Progenitor cell of endocrine pancreas (in vitro differentiated cells): Measurements from ENCODE around the gene CSMD2. TPM values are rescaled to one million over a fixed set of nuclear protein-coding genes. Genes with fewer than 3 reads are reported as not detected.

Experiments used
- DNase-seq: peaks from one replicate; pipeline ENCODE4 v3.0.0; 2021; ENCODE audit warnings: low spot score; ENCODE audit not compliant: unreplicated experiment
- H3K27ac Mint-ChIP-seq: 2 replicates; pipeline ENCODE4 v1.8.0; 2021; ENCODE audit warnings: mild to moderate bottlenecking, moderate library complexity, mixed read lengths
- H3K27me3 Mint-ChIP-seq: 2 replicates; pipeline ENCODE4 v1.8.0; 2021; ENCODE audit warnings: mixed read lengths
- H3K36me3 Mint-ChIP-seq: 2 replicates; pipeline ENCODE4 v1.8.0; 2022; ENCODE audit warnings: mixed read lengths; ENCODE audit not compliant: insufficient read depth
- H3K4me1 Mint-ChIP-seq: 2 replicates; pipeline ENCODE4 v1.8.0; 2021; ENCODE audit warnings: low read depth, mixed read lengths
- H3K4me3 Mint-ChIP-seq: 2 replicates; pipeline ENCODE4 v1.8.0; 2021; ENCODE audit warnings: low read depth, mild to moderate bottlenecking, moderate library complexity, mixed read lengths
- H3K9me3 Mint-ChIP-seq: 2 replicates; pipeline ENCODE4 v1.8.0; 2021; ENCODE audit warnings: low read depth, mixed read lengths
- total RNA-seq: library from RNA; stranded (reverse); gene quantifications from 2 replicates; pipeline ENCODE4 v1.2.1, GENCODE V29; 2021
- TF ChIP-seq, protein P1 (sequence below): fragments of 200-600 bp; sonication (generic); IDR thresholded peaks from one replicate; pipeline ENCODE4 v1.5.0; 2021; ENCODE audit warnings: antibody characterized with exemption, mild to moderate bottlenecking; ENCODE audit not compliant: unreplicated experiment

The CSMD2 gene
- total RNA-seq, 1 donor from 2014 or later = 0.38 TPM

DNA sequence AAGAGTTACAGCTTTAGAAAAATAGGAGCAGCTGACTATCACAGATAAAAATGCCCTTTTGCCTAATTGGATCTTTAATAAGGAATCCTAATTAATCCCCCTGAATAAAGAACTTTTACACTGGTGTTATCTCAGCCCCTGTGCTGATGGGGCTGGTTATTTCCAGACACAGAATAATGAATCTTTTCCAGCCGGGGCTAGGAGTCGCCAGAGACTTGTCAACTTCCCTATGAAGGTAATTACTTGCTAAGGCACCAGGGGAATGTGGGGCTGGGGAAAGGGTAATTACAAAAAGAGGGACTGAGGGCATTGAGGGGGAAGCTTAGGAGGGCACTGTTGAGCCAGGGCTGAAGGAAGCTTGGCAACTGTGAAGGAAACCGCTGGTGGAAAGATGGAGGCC lies 266.6 kb downstream of the CSMD2 start:
- Mint-ChIP-seq H3K4me3 (no peak overlapping the region), H3K27me3 (peaks cover 6% of the 10 kb centered on the region), H3K9me3 (no peaks in the 10 kb centered on the region), H3K4me1 (peaks cover 14% of the 10 kb centered on the region), H3K36me3 (no peaks in the 10 kb centered on the region), H3K27ac (no peak overlapping the region)
- TF ChIP-seq, protein P1, sequence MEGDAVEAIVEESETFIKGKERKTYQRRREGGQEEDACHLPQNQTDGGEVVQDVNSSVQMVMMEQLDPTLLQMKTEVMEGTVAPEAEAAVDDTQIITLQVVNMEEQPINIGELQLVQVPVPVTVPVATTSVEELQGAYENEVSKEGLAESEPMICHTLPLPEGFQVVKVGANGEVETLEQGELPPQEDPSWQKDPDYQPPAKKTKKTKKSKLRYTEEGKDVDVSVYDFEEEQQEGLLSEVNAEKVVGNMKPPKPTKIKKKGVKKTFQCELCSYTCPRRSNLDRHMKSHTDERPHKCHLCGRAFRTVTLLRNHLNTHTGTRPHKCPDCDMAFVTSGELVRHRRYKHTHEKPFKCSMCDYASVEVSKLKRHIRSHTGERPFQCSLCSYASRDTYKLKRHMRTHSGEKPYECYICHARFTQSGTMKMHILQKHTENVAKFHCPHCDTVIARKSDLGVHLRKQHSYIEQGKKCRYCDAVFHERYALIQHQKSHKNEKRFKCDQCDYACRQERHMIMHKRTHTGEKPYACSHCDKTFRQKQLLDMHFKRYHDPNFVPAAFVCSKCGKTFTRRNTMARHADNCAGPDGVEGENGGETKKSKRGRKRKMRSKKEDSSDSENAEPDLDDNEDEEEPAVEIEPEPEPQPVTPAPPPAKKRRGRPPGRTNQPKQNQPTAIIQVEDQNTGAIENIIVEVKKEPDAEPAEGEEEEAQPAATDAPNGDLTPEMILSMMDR = no peak
- DNase-seq = no peak

DNA sequence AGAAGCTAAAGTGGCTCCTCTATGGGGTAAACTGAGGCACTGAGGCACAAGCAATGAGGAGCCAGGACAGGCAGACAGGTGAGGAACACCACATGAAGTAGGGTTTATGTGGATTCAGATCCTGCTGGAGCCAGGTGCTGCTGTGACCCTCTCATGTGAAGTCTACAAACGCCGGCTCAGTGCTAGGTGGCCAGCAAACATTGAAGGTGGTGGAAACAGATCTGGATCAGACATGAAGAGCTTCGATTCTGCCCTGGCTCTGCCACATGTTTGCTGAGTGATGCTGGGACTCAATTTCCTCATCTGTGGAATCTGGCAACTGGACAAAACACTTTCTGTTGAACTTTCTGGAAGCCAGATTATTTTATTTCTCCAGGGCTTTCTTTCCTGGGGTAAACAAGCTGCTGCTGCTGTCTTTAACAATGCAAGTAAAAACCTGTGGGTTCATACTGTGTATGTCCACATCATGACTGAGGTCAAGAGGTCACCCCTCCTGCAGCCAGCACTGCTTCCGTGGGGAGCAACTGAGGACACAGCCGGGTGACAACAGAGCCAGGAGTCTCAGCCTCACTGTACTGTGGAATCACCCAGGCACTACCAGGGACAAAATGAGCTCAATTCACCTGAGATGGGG lies 267.8 kb downstream of the CSMD2 start:
- Mint-ChIP-seq H3K9me3 (no peaks in the 10 kb centered on the region), H3K4me1 (peaks cover 3% of the 10 kb centered on the region), H3K36me3 (no peaks in the 10 kb centered on the region), H3K27ac (no peak overlapping the region), H3K27me3 (peaks cover 4% of the 10 kb centered on the region), H3K4me3 (no peak overlapping the region)
- TF ChIP-seq, protein P1 = no peak
- no peak for DNase-seq

DNA sequence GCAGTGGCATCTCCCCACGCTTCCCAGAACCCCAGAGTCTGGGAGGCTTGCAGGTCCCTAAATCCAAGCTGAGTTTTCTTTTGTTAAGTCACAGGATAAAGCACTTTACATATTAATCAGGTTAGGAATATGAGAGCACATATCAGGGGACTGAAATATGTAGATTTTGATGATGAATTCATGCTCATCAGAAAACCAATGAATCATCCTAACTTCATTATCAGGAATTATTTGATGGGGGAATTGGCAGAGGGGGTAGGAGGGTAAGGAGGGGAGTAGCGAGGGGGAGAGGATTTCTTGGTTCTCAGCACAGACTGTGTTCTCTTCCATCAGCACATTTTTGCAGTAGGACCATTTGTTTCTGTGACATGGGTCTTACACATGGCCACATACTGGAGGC lies 269.1 kb downstream of the CSMD2 start:
- Mint-ChIP-seq H3K27me3 (peaks cover 3% of the 10 kb centered on the region), H3K4me1 (peaks cover 2% of the 10 kb centered on the region), H3K9me3 (no peaks in the 10 kb centered on the region), H3K36me3 (no peaks in the 10 kb centered on the region), H3K4me3 (no peak overlapping the region), H3K27ac (no peak overlapping the region)
- TF ChIP-seq, protein P1 = no peak
- no peak for DNase-seq

DNA sequence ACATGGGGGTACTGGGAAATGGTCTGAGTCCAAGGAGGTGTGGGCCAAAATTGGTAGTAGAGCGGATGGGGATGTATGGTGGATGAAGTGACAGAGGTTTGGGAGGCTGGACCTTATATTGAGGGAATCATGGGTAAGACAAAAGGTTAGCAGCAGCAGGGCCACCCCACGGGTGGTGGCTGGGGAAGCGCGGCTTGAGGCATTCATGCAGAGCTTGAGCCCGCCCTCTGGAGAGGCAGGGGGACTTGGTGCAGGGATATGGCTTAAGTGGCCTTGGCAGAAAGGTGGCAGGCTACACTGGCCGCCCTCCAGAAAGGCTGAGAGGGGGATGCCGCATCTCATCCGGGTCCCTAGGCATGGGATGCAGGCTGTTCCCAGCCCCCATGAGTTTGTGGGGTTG lies 269.6 kb downstream of the CSMD2 start:
- H3K27me3 Mint-ChIP-seq = peaks cover 3% of the 10 kb centered on the region
- H3K4me3 Mint-ChIP-seq = no peak overlapping the region
- no peaks in the 10 kb centered on the region for H3K9me3 Mint-ChIP-seq
- no peak overlapping the region for H3K27ac Mint-ChIP-seq
- DNase-seq = no peak
- TF ChIP-seq, protein P1 = no peak
- peaks cover 2% of the 10 kb centered on the region for H3K4me1 Mint-ChIP-seq
- H3K36me3 Mint-ChIP-seq = no peaks in the 10 kb centered on the region

DNA sequence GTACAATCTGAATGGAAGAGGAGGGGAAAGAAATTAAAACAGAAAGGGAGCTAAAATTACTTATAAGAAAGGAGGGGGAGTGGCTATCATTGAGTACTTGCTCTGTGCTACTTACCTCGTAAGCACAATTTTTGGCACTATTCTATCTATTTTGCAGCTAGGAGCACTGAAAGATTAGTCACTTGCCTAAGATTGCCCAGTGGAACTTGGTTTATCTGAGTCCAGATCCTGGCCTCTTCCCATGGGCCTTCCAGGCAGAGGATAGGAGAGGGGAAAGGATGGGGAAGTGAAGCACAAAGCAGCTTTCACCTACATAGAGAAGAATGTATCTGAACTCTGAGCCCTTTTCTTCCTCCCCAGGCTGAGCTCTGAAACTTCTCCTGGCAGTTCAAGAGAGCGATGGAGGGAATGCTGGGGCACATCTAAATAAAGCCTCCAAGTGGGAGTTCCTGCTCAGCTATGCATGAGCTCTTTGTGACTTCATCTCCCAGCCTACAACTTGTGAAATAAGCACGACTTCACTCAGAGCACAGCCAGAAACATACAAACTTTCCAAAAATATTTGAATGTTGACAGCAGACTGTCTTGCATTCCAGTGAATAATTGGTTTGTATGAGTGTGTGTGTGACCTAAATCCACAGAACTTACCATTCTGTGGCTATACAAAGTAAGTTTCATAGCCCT lies 271.7 kb downstream of the CSMD2 start:
- Mint-ChIP-seq H3K4me3 (no peak overlapping the region), H3K9me3 (no peaks in the 10 kb centered on the region), H3K27ac (no peak overlapping the region), H3K27me3 (peaks cover 3% of the 10 kb centered on the region), H3K36me3 (no peaks in the 10 kb centered on the region), H3K4me1 (no peaks in the 10 kb centered on the region)
- TF ChIP-seq, protein P1 = no peak
- DNase-seq = no peak
